ENCODE results near the gene ANKRA2.
"Not testable (repeated sequence)": the region's sequence is repeated elsewhere in the genome, so short reads cannot be mapped to it uniquely, and the experiment has no call there.

Gene ANKRA2

GRCh38 chr5:73545403-73545779 is 20.0 kb downstream of the ANKRA2 start:
- no peak for DNase-seq

GRCh38 chr5:73544429-73545402 is 20.7 kb downstream of the ANKRA2 start:
- peak; percentile 95 for DNase-seq

- no peak for DNase-seq
Observed at GRCh38 chr5:73542020-73542419, 23.4 kb downstream of the ANKRA2 start.

GRCh38 chr5:73540192-73540591 is 25.2 kb downstream of the ANKRA2 start:
- no peak for DNase-seq

- no peak for DNase-seq
Observed at GRCh38 chr5:73539730-73540129, 25.7 kb downstream of the ANKRA2 start.

GRCh38 chr5:73534971-73535370 is 30.5 kb downstream of the ANKRA2 start:
- DNase-seq, result no peak

GRCh38 chr5:73534011-73534644 is 31.3 kb downstream of the ANKRA2 start:
- no peak for DNase-seq

GRCh38 chr5:73532195-73532594 is 33.2 kb downstream of the ANKRA2 start:
- no peak for DNase-seq

- no peak for DNase-seq
Observed at GRCh38 chr5:73531356-73531755, 34.1 kb downstream of the ANKRA2 start.

- DNase-seq, result no peak
Observed at GRCh38 chr5:73529081-73529480, 36.4 kb downstream of the ANKRA2 start.

GRCh38 chr5:73528248-73528647 is 37.2 kb downstream of the ANKRA2 start:
- DNase-seq, result peak; percentile 50

- no peak for DNase-seq
Observed at GRCh38 chr5:73525606-73526203, 39.7 kb downstream of the ANKRA2 start.

GRCh38 chr5:73523861-73524260 is 41.6 kb downstream of the ANKRA2 start:
- DNase-seq, result no peak

GRCh38 chr5:73522989-73523388 is 42.5 kb downstream of the ANKRA2 start:
- DNase-seq, result no peak

- DNase-seq, result peak; percentile 44
Observed at GRCh38 chr5:73519531-73520283, 45.7 kb downstream of the ANKRA2 start.

GRCh38 chr5:73515232-73515631 is 50.2 kb downstream of the ANKRA2 start:
- DNase-seq, result peak; percentile 81

GRCh38 chr5:73514418-73514817 is 51.0 kb downstream of the ANKRA2 start:
- no peak for DNase-seq

GRCh38 chr5:73513996-73514395 is 51.4 kb downstream of the ANKRA2 start:
- no peak for DNase-seq

- DNase-seq, result not testable (repeated sequence)
Observed at GRCh38 chr5:73508521-73508920, 56.9 kb downstream of the ANKRA2 start.

- no peak for DNase-seq
Observed at GRCh38 chr5:73507062-73507461, 58.4 kb downstream of the ANKRA2 start.

GRCh38 chr5:73506459-73506955 is 58.9 kb downstream of the ANKRA2 start:
- no peak for DNase-seq

All from DMS153 (cell line).